GM10266 (cell line): Measurements from ENCODE around the gene ANAPC10.

ENCODE experiments used
- DNase-seq: peaks from one replicate; pipeline ENCODE4 v3.0.0; 2012; ENCODE audit errors: extremely low spot score
- TF ChIP-seq, protein P1 (sequence below): IDR thresholded peaks from 2 replicates; pipeline ENCODE4 v1.5.1; 2012; ENCODE audit warnings: mild to moderate bottlenecking, low read depth; ENCODE audit not compliant: control insufficient read depth, insufficient read depth; ENCODE audit errors: missing control alignments

Gene ANAPC10

DNA sequence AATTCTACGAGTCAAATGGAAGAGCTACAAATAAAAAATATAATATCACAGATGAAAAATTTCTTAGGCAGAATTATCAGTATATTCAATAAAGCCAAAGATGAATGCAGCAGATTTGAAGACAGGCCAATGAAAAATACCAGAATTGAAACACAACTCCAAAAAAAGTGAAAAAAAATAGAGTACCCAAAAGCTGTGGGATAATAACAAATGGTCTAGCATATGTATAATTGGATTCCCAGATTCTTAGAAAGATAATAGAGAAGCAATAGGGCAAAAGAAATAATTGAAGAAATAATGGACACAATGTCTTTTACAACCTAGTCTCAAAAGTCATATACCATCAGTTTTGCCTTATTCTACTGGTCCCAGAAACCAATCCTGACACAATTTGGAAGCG is 4.4 kb downstream of the ANAPC10 start:
- DNase-seq, result no peak
- TF ChIP-seq, protein P1, sequence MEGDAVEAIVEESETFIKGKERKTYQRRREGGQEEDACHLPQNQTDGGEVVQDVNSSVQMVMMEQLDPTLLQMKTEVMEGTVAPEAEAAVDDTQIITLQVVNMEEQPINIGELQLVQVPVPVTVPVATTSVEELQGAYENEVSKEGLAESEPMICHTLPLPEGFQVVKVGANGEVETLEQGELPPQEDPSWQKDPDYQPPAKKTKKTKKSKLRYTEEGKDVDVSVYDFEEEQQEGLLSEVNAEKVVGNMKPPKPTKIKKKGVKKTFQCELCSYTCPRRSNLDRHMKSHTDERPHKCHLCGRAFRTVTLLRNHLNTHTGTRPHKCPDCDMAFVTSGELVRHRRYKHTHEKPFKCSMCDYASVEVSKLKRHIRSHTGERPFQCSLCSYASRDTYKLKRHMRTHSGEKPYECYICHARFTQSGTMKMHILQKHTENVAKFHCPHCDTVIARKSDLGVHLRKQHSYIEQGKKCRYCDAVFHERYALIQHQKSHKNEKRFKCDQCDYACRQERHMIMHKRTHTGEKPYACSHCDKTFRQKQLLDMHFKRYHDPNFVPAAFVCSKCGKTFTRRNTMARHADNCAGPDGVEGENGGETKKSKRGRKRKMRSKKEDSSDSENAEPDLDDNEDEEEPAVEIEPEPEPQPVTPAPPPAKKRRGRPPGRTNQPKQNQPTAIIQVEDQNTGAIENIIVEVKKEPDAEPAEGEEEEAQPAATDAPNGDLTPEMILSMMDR, result no peak

DNA sequence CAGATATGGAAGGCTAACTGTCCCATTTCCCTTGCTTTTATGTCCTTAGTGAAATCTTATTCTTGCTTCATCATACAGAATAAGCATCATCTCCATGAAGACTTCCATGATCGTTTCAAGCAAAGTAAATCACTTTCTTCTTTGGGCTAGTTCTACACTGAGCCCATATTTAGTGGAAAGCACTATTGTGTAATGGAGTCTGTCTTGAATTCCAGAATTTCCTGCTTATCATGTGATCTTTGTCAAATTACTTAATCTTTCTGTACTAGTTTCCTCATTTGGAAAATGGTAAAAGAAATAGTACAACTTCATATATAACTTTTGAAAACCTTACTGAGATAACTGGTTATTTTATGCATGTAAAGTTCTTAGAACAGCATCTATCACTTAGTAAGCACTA is 7.6 kb downstream of the ANAPC10 start:
- TF ChIP-seq, protein P1, result no peak
- DNase-seq, result no peak

DNA sequence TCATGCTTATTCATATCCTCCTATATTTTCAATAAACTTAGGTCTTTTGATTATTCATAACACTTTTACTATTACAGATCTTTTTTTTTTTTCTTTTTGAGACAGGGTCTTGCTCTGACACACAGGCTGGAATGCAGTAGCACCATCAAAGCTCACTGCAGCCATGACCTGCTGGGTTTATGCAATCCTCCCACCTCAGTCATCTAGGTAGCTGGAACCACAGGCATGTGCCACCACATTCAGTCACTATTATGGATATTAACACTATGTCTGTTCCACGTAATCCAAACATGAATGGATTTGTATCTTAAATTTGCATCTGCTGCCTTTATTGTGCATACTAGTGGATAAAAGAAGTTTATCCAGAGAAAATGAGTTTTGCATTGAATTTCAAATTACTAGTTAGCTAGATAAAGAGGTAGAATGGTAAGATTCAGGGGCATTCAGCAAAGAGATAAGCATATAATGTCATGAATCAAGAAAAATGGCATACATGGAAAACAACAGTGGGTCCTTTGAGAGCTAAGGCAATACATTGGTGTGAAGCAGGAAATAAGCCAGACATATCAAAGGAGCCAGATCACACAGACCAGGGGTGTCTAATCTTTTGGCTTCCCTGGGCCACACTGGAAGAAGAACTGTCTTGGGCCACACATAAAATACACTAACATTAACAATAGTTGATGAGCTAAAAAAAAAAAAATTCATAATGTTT is 13.9 kb downstream of the ANAPC10 start:
- TF ChIP-seq, protein P1, result no peak
- no peak for DNase-seq

DNA sequence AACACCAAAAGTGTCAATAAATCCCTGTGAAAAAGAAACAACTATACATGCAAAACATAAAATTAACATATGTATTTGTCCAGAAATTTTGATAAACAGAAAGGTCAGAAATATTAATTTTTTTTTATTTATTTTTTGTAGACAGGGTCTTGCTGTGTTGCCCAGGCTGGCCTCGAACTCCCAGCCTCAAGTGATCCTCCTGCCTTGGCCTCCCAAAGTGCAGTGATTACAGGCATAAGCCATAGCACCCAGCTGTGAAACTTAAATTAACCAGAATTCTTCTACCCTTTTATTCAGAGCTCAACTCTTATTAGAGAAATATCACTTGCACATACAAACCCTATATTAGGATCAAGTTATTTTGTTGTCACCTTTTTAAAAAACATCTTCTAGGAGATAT is 16.2 kb downstream of the ANAPC10 start:
- DNase-seq, result no peak
- TF ChIP-seq, protein P1, result no peak

DNA sequence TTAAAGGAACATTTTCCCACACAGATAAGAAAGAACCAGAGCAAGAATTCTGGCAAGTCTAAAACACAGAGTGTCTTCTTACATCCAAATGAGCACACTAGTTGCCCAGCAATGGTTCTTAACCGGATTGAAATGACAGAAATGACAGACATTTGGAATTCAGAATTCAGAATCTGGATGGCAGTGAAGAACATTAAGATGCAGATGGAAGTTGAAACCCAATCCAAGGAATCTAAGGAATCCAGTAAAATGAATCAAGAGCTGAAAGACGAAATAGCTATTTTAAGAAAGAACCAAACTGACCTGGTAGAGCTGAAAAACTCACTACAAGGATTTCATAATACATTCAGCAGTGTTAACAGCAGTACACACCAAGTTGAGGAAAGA is 21.5 kb downstream of the ANAPC10 start:
- TF ChIP-seq, protein P1, result no peak
- DNase-seq, result no peak

DNA sequence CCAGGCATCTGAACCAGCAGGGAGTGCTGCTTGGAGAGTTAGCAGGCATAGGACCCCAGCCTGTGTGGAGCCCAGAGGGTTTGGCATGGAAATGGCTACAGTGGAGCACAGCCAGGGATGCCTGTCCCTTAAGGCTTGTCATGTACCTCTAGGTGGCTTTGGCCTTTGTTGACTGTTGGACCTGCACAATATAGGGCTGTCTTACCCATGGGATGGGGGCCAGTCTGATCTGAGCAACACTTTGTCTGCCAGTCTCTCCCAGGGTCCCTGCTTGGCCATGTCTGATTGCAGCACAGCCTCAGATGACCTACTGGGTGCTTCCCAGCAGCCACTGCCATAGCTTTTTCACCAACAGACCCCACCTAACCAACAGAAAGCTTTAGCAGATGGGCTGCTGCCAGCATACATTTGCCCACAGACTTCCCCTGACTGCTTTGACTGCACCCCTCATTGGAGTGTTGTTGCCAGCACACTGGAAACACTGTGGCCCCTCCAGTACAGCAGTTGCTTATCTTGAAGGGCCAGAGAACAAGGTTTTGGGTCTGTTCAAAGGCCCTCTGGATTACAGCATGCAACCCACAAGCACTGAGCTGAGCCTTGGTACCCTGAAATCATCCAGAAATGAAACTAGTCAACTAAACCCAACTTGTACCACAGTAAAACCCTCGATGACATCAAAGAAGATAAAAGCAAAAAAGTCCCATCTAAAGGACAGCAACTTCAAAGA is 22.1 kb downstream of the ANAPC10 start:
- DNase-seq, result no peak
- TF ChIP-seq, protein P1, result no peak

DNA sequence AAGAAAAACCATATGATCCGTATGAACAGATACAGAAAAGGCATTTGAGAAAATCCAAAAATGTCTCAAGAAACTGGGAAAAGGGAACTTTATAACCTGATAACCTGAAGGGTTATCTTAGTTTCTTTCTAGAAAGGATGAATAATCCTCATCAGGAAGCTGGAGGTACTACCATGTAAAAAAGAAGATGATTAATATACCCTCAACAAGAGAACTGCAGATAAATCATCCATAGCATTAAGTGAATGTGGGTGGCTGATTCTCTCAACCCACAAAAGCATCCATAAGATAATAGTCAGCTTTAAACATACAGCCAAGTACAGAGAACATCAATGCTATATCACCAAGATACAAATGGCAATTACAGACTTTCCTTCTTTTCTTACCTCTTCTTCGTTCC is 26.4 kb downstream of the ANAPC10 start:
- TF ChIP-seq, protein P1, result no peak
- DNase-seq, result no peak
